Gastrocnemius medialis (tissue), 4 donors: ENCODE results near the gene ROBO3. TPM values are rescaled to one million over a fixed set of nuclear protein-coding genes. Genes with fewer than 3 reads are reported as not detected.

ENCODE experiments used
- ATAC-seq, 2 donors: fragments of 150-250 bp; one replicate each; pipeline ENCODE4 v1.9.1; 2016
- DNase-seq, 2 donors: peaks; one replicate each; pipeline ENCODE4 v3.0.0-alpha.2; 2019
- H3K27ac ChIP-seq, 4 donors: fragments of 200-600 bp; sonication (generic); 1 replicate in 1 of 4; 2 replicates in 3 of 4; pipeline ENCODE4 v1.5.1; 2016 to 2018; ENCODE audit warnings: mild to moderate bottlenecking in 2 of 4, moderate library complexity in 1 of 4
- H3K27me3 ChIP-seq, 3 donors: fragments of 200-600 bp; sonication (generic) in 2 of 3; 1 replicate in 1 of 3; 2 replicates in 2 of 3; pipeline versions ENCODE4 v1.5.1 to v1.6.0; 2016 to 2019; ENCODE audit warnings: mild to moderate bottlenecking in 1 of 3, moderate library complexity in 1 of 3
- H3K36me3 ChIP-seq, 2 donors: fragments of 200-600 bp; sonication (generic) in 1 of 2; one replicate each; pipeline ENCODE4 v1.5.1; 2017 to 2018
- H3K4me1 ChIP-seq, 2 donors: fragments of 200-600 bp; sonication (generic) in 1 of 2; one replicate each; pipeline ENCODE4 v1.5.1; 2016 to 2017; ENCODE audit warnings: mild to moderate bottlenecking in 2 of 2
- H3K4me3 ChIP-seq, 4 donors: fragments of 200-600 bp; sonication (generic) in 3 of 4; 1 replicate in 1 of 4; 2 replicates in 3 of 4; pipeline ENCODE4 v1.5.1; 2016 to 2019; ENCODE audit warnings: mild to moderate bottlenecking in 2 of 4
- H3K9me3 ChIP-seq, 3 donors: fragments of 200-600 bp; sonication (generic) in 2 of 3; 1 replicate in 1 of 3; 2 replicates in 2 of 3; pipeline ENCODE4 v1.5.1; 2016 to 2019
- POLR2A ChIP-seq, 2 donors: fragments of 450-650 bp; IDR thresholded peaks; one replicate each; pipeline ENCODE4 v1.6.1; 2017; ENCODE audit warnings: antibody characterized with exemption in 2 of 2, mild to moderate bottlenecking in 2 of 2, moderate library complexity in 2 of 2
- in situ Hi-C, 4 donors: fragments of 200-750 bp; cut with MboI; loops; one replicate each; pipeline versions ENCODE4 v1.15.0 to v1.8.0; 2017; ENCODE audit warnings: low sequenced_read_pairs in 4 of 4
- intact Hi-C: fragments of 100-400 bp; cut with DNase I; formaldehyde crosslinking; loops from one replicate; pipeline ENCODE4 v1.15.1; 2023; ENCODE audit warnings: low total_unique reads
- total RNA-seq, 4 donors: library from RNA; depleted of rRNA; stranded (reverse); fragments of >200 nt; gene quantifications; one replicate each; pipeline versions ENCODE4 v1.1.0 to v1.2.3, GENCODE V29; 2016
- TF ChIP-seq, protein P1 (sequence below), 5 experiments: fragments of 450-650 bp in 3 of 5; fragments of 200-600 bp in 2 of 5; sonication (generic) in 2 of 5; IDR thresholded peaks in 4 of 5; conservative IDR thresholded peaks in 1 of 5; 1 replicate in 4 of 5; 2 replicates in 1 of 5; pipeline ENCODE4 v1.5.1; 2016 to 2019; ENCODE audit warnings: antibody characterized with exemption in 5 of 5, mild to moderate bottlenecking in 3 of 5, moderate library complexity in 3 of 5

ROBO3 gene
- total RNA-seq, 4 donors from 2014 or later = 0.35 to 3.7 (median 1.3) TPM

DNA sequence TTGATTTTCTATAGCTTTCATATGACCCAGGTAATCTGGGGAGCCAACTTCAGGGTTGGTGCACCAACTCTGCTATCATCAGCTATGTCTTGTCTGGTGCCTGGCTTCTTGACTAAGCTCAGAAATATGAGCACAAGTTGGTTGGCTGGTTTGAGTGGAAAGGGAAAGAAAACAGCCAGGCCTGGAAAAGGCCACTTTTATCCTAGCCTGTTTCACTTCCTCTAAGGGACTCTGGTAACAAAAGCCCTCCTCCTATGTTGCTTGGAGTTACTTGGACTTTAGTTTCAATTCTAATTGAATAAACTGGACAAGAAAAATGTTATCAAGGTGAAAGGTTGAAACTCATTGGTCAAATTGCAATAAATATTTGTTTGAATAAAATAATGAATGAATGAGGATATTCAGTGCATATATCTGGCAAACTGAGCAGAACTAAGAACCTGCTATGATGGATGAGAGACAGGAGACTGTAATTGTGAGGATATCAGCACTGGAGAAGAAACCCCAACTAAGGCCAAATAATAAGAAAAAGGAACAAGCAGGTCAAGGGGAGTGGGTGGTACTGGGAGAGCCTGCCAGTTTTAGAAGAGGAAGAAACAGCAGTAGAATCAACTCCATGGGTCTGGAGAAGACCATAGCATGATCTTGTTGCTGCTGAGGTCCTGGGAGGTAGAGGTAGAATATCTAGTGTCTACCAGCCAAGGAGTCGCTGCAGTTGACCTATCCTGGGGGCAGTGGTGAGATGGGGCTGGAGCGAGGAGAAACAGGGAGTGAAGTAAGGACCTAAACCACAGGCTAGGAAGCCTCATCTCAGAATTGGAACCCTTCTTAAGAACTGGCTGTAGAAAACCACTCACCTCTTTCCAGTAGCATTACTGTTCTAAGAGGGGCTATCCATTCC lies 24.2 kb downstream of the ROBO3 start:
- ATAC-seq (no peak), DNase-seq (no peak)
- intact Hi-C loops (loop anchor here (5.0 kb wide), 1 partner anchor 152 kb away; the partner anchor contains the start of gene NRGN), in situ Hi-C loops (no loop called here)
- H3K27ac ChIP-seq = peak overlapping the region in 1 of 4 donors; percentile 38
- H3K36me3 ChIP-seq = no peaks in the 10 kb centered on the region
- H3K27me3 ChIP-seq = no peaks in the 10 kb centered on the region
- H3K9me3 ChIP-seq = no peaks in the 10 kb centered on the region
- peaks cover 27 to 35% of the 10 kb centered on the region in 2 donors for H3K4me1 ChIP-seq
- TF ChIP-seq POLR2A (IDR thresholded peaks at IDR 0.05) = no peak
- TF ChIP-seq, protein P1, sequence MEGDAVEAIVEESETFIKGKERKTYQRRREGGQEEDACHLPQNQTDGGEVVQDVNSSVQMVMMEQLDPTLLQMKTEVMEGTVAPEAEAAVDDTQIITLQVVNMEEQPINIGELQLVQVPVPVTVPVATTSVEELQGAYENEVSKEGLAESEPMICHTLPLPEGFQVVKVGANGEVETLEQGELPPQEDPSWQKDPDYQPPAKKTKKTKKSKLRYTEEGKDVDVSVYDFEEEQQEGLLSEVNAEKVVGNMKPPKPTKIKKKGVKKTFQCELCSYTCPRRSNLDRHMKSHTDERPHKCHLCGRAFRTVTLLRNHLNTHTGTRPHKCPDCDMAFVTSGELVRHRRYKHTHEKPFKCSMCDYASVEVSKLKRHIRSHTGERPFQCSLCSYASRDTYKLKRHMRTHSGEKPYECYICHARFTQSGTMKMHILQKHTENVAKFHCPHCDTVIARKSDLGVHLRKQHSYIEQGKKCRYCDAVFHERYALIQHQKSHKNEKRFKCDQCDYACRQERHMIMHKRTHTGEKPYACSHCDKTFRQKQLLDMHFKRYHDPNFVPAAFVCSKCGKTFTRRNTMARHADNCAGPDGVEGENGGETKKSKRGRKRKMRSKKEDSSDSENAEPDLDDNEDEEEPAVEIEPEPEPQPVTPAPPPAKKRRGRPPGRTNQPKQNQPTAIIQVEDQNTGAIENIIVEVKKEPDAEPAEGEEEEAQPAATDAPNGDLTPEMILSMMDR (IDR thresholded peaks at IDR 0.05 in 4 of 5, conservative IDR thresholded peaks at IDR 0.05 in 1 of 5) = no peak
- H3K4me3 ChIP-seq = no peak overlapping the region

DNA sequence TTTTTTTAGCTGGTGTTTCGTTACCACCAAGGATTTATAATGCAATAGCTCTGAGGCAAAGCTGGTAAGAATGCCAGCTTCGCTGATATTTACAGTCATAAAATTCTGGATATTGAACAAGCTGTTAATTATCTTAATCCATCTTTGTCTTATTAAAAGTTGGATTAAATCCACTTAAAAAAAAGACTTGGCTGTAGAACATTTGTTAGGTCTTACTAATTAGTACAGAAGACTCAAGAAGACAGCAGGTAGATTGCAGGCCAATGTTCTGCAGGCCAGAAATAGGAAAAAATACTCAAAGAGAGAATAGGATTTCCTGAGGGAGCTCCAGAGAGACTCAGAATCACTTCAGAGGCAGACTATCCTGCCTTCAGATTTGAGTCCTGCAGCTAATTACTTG lies 24.9 kb downstream of the ROBO3 start:
- no peak for TF ChIP-seq POLR2A (IDR thresholded peaks at IDR 0.05)
- TF ChIP-seq, protein P1 (IDR thresholded peaks at IDR 0.05 in 4 of 5, conservative IDR thresholded peaks at IDR 0.05 in 1 of 5) = no peak
- Histone ChIP-seq H3K36me3 (no peaks in the 10 kb centered on the region), H3K4me3 (no peak overlapping the region), H3K9me3 (no peaks in the 10 kb centered on the region), H3K27me3 (no peaks in the 10 kb centered on the region), H3K27ac (no peak overlapping the region), H3K4me1 (peaks cover 27 to 35% of the 10 kb centered on the region in 2 donors)
- ATAC-seq (no peak), DNase-seq (no peak)
- intact Hi-C loops = loop anchor here (5.0 kb wide), 1 partner anchor 153 kb away; the partner anchor contains the start of gene NRGN
- in situ Hi-C loops = no loop called here

DNA sequence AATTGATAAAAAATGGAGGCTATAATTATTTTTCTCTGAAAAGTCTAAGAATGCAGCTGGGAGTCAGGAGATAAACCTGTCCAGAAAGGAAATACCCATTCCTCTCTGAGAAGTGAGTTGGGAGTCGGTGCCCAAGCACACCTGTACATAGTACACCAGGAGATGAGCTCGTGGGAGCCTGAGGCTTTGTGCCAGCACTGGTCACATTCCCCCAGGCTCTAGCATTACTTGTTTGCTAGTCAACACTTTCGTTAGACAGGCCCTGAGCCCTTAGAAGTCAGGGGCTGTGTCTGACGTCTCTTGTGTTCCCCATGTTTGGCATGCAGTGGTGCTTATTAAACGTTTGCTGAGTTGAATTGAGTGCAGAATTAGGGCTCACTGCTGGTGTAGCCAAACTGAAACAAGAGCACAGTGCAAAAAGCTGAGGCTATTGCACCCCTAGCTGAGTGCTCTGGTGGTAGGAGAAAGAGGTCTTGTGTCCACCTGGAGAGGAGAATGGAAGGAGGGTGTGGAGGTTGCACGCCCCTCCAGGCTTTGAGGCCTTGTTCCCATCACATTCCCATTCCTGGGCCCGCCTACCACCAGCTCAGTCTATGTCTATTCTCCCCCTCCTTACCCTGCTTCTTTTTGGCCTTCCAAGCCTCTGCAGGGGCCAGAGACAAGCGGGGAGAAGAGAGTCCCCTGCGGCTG lies 25.6 kb downstream of the ROBO3 start:
- intact Hi-C loops = loop anchor here (5.0 kb wide), 1 partner anchor 154 kb away; the partner anchor contains the start of gene NRGN
- no peaks in the 10 kb centered on the region for H3K9me3 ChIP-seq
- peaks cover 27 to 35% of the 10 kb centered on the region in 2 donors for H3K4me1 ChIP-seq
- no peaks in the 10 kb centered on the region for H3K36me3 ChIP-seq
- in situ Hi-C loops = no loop called here
- no peak overlapping the region for H3K4me3 ChIP-seq
- TF ChIP-seq, protein P1 (IDR thresholded peaks at IDR 0.05 in 4 of 5, conservative IDR thresholded peaks at IDR 0.05 in 1 of 5) = no peak
- no peak for TF ChIP-seq POLR2A (IDR thresholded peaks at IDR 0.05)
- DNase-seq (no peak), ATAC-seq (peak in 1 of 2 donors; percentile 24)
- no peaks in the 10 kb centered on the region for H3K27me3 ChIP-seq
- peak overlapping the region in 3 of 4 donors; percentile 28 to 50 (median 32) for H3K27ac ChIP-seq

DNA sequence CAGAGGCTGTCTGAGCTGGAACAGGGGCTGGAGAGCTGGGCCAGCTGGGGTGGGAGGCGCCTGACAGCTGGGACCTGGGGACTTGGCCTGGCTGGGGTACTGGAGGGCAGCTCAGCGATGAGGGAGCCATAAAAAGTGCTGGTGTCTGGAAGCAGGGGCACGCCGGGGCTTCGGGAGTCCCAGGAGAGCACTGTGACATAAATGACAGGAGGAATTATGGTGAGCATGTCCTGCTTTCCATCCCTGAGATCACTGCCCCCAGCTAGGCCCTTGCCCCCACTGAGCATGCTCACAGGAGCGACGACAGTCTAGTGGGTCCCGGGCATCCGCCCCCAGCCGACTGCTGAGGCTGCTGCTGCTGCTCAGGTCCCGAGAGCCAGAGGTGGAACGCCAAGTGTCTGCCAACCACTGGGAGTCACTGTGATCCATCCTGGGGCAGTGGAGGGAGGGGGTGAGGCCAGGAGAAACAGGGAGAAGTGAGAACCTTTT lies 26.2 kb downstream of the ROBO3 start:
- no peak overlapping the region for H3K4me3 ChIP-seq
- DNase-seq (no peak), ATAC-seq (peak in 1 of 2 donors; percentile 20)
- H3K9me3 ChIP-seq = no peaks in the 10 kb centered on the region
- H3K36me3 ChIP-seq = no peaks in the 10 kb centered on the region
- TF ChIP-seq POLR2A (IDR thresholded peaks at IDR 0.05) = no peak
- TF ChIP-seq, protein P1 (IDR thresholded peaks at IDR 0.05 in 4 of 5, conservative IDR thresholded peaks at IDR 0.05 in 1 of 5) = no peak
- H3K4me1 ChIP-seq = peaks cover 27 to 35% of the 10 kb centered on the region in 2 donors
- in situ Hi-C loops = no loop called here
- peak overlapping the region in 3 of 4 donors; percentile 28 to 50 (median 32) for H3K27ac ChIP-seq
- H3K27me3 ChIP-seq = no peaks in the 10 kb centered on the region
- intact Hi-C loops = loop anchor here (5.0 kb wide), 1 partner anchor 154 kb away; the partner anchor contains the start of gene NRGN
